Ovary (tissue), 9 donors: ENCODE measurements around the gene KRT15. TPM values are rescaled to one million over a fixed set of nuclear protein-coding genes. Genes with fewer than 3 reads are reported as not detected.
A peak's percentile ranks its signal among the peaks of the same experiment; 100 is the strongest.

Experiments used
- DNase-seq, 5 donors: peaks; one replicate each; pipeline ENCODE4 v3.0.0-alpha.2; 2019 to 2020
- H3K27ac ChIP-seq, 2 donors: fragments of 200-600 bp; one replicate each; pipeline versions ENCODE4 v1.5.1 to v1.8.0; 2019 to 2022
- H3K27me3 ChIP-seq: fragments of 200-600 bp; one replicate; pipeline ENCODE4 v1.8.0; 2022
- H3K36me3 ChIP-seq: fragments of 200-600 bp; sonication (generic); one replicate; pipeline ENCODE4 v1.5.1; 2019
- H3K4me1 ChIP-seq: one replicate; pipeline ENCODE4 v1.8.1; 2013; ENCODE audit warnings: mild to moderate bottlenecking, moderate library complexity; ENCODE audit not compliant: insufficient read depth
- H3K4me3 ChIP-seq: fragments of 200-600 bp; sonication (generic); one replicate; pipeline ENCODE4 v1.5.1; 2017
- H3K9me3 ChIP-seq, 2 donors: fragments of 200-600 bp in 1 of 2; sonication (generic) in 1 of 2; one replicate each; pipeline versions ENCODE4 v1.5.1 to v1.8.1; 2013 to 2019; ENCODE audit warnings: mild to moderate bottlenecking in 1 of 2, moderate library complexity in 1 of 2
- CTCF ChIP-seq, 3 donors: fragments of 450-650 bp in 2 of 3; fragments of 200-600 bp in 1 of 3; IDR thresholded peaks; one replicate each; pipeline versions ENCODE4 v1.5.1 to v1.8.0; 2016 to 2022; ENCODE audit warnings: antibody characterized with exemption in 3 of 3, mild to moderate bottlenecking in 1 of 3
- EP300 ChIP-seq: sonication (generic); formaldehyde crosslinking; IDR thresholded peaks from one replicate; pipeline ENCODE4 v1.6.1; 2017; ENCODE audit warnings: antibody characterized with exemption
- POLR2A ChIP-seq: fragments of 450-650 bp; IDR thresholded peaks from one replicate; pipeline ENCODE4 v1.6.1; 2017; ENCODE audit warnings: antibody characterized with exemption, mild to moderate bottlenecking, moderate library complexity
- WGBS, 3 donors: extraction: QIAGEN DNeasy Blood & Tissue Kit in 1 of 3; methylation state at CpG; one replicate each; pipeline versions ENCODE4 v1.1.5 to v1.1.7; 2013 to 2017; 5-methylcytosine and 5-hydroxymethylcytosine counted together
- intact Hi-C, 4 donors: fragments of 100-400 bp; cut with DNase I; formaldehyde crosslinking; loops; one replicate each; pipeline versions ENCODE4 v1.11.0 to v1.15.1; 2022 to 2023
- microRNA-seq, 3 donors: library from miRNA; unstranded; fragments of <30 nt; microRNA quantifications; one replicate each; pipeline versions ENCODE4 to v1.2.0, GENCODE V29; 2019 to 2020
- polyA plus RNA-seq, 2 donors: library from polyadenylated mRNA; stranded (reverse); fragments of 200-250 nt in 1 of 2; fragments of 350-450 nt in 1 of 2; fragmentation: Illumina TruSeq in 1 of 2; extraction: RNeasy Lipid Tissue Mini Kit (QIAGEN cat#74804) in 1 of 2; gene quantifications; one replicate each; pipeline ENCODE4 v1.2.3, GENCODE V29; 2013 to 2014
- small RNA-seq: library from RNA; depleted of rRNA; stranded (forward); fragments of <200 nt; gene quantifications from one replicate; pipeline ENCODE3, GENCODE V24; 2016
- total RNA-seq, 7 donors: library from RNA; depleted of rRNA in 2 of 7; stranded (reverse); fragments of >200 nt in 2 of 7; fragmentation: NEBNext Ultra II Directional in 3 of 7; extraction: Animal tissue kit (Norgen Biotek cat#: 25700) in 3 of 7; gene quantifications; one replicate each; pipeline versions ENCODE4 v1.1.0 to v1.2.4, GENCODE V29; 2016 to 2023
- donor health status: DM: no; HTN: no; CAD: no; lungs with moderate emphysema.
- donor health status: DM: no; HTN: no; CAD: no.
- donor health status: Bipolar disorder and iron deficiency.
- donor health status: DM: yes; HTN: yes; CAD: no.
- donor health status: DM: no; HTN: no; CAD: no.
- donor health status: DM: yes; HTN: yes; CAD: no.

The KRT15 gene
- total and polyA plus RNA-seq, 9 donors, result 0.11 to 9.4 (median 0.37) TPM; not detected in 1

GRCh38 chr17:41464682-41465081 lies 54.0 kb downstream of the KRT15 start:
- no peak overlapping the region for H3K27ac ChIP-seq
- no peak overlapping the region for H3K4me3 ChIP-seq
- H3K36me3 ChIP-seq, result no peaks in the 10 kb centered on the region
- H3K9me3 ChIP-seq, result no peaks in the 10 kb centered on the region
- intact Hi-C loops, result no loop called here
- TF ChIP-seq EP300, result no peak
- TF ChIP-seq CTCF (IDR thresholded peaks at IDR 0.05), result no peak
- TF ChIP-seq POLR2A, result no peak
- no peaks in the 10 kb centered on the region for H3K27me3 ChIP-seq
- peaks cover 2% of the 10 kb centered on the region for H3K4me1 ChIP-seq
- peak; percentile 36 to 71 (median 61) for DNase-seq
- 13 to 15% (median 13%) methylated on average over 6 of the region's 6 CpGs for WGBS, 3 donors

GRCh38 chr17:41464173-41464572 lies 54.5 kb downstream of the KRT15 start:
- Histone ChIP-seq H3K4me3 (no peak overlapping the region), H3K36me3 (no peaks in the 10 kb centered on the region), H3K27ac (no peak overlapping the region), H3K4me1 (peaks cover 2% of the 10 kb centered on the region), H3K27me3 (no peaks in the 10 kb centered on the region), H3K9me3 (no peaks in the 10 kb centered on the region)
- DNase-seq, result no peak
- intact Hi-C loops, result no loop called here
- 87 to 95% (median 91%) methylated on average over 11 of the region's 11 CpGs for WGBS, 3 donors
- no peak for TF ChIP-seq POLR2A
- TF ChIP-seq CTCF (IDR thresholded peaks at IDR 0.05), result no peak
- no peak for TF ChIP-seq EP300

- Histone ChIP-seq H3K4me3 (no peak overlapping the region), H3K4me1 (peaks cover 2% of the 10 kb centered on the region), H3K27me3 (no peaks in the 10 kb centered on the region), H3K9me3 (no peaks in the 10 kb centered on the region), H3K27ac (no peak overlapping the region), H3K36me3 (no peaks in the 10 kb centered on the region)
- intact Hi-C loops, result no loop called here
- TF ChIP-seq CTCF (IDR thresholded peaks at IDR 0.05), result no peak
- no peak for DNase-seq
- 92 to 97% (median 95%) methylated on average over 8 of the region's 8 CpGs for WGBS, 3 donors
Measured at GRCh38 chr17:41463746-41464145, 54.9 kb downstream of the KRT15 start.

Small RNA genes lying within 50 kb of the gene (microRNA-seq; reads per million reads assigned to microRNA genes)
- gene MIR6510, result 0 reads per million in 3 donors

Small RNA genes lying within 50 kb of the gene (small RNA-seq; reads per million reads assigned to genes)
- not detected for gene RNU2-32P

Other genes starting within 250 kb of the KRT15 start
- gene KRTAP9-7, start 243.2 kb downstream of the KRT15 start, total RNA-seq, result not detected
- gene KRTAP9-7, start 243.2 kb downstream of the KRT15 start, polyA plus RNA-seq, result not detected
- not detected for gene KRTAP29-1, start 216.0 kb downstream of the KRT15 start, total RNA-seq
- gene KRTAP29-1, start 216.0 kb downstream of the KRT15 start, polyA plus RNA-seq, result not detected
- gene KRTAP16-1, start 209.6 kb downstream of the KRT15 start, total RNA-seq, result not detected
- gene KRTAP16-1, start 209.6 kb downstream of the KRT15 start, polyA plus RNA-seq, result not detected
- not detected for gene KRTAP17-1, start 203.2 kb downstream of the KRT15 start, total RNA-seq
- not detected for gene KRTAP17-1, start 203.2 kb downstream of the KRT15 start, polyA plus RNA-seq
- not detected for gene KRT33A, start 168.1 kb downstream of the KRT15 start, total RNA-seq
- not detected for gene KRT33A, start 168.1 kb downstream of the KRT15 start, polyA plus RNA-seq
- gene KRT33B, start 149.1 kb downstream of the KRT15 start, total RNA-seq, result not detected
- gene KRT33B, start 149.1 kb downstream of the KRT15 start, polyA plus RNA-seq, result not detected
- gene KRT34, start 136.6 kb downstream of the KRT15 start, total RNA-seq, result not detected
- not detected for gene KRT34, start 136.6 kb downstream of the KRT15 start, polyA plus RNA-seq
- not detected for gene KRT31, start 121.3 kb downstream of the KRT15 start, total RNA-seq
- gene KRT31, start 121.3 kb downstream of the KRT15 start, polyA plus RNA-seq, result not detected
- gene KRT37, start 94.3 kb downstream of the KRT15 start, total RNA-seq, result not detected
- not detected for gene KRT37, start 94.3 kb downstream of the KRT15 start, polyA plus RNA-seq
- gene KRT38, start 77.9 kb downstream of the KRT15 start, total RNA-seq, result not detected
- gene KRT38, start 77.9 kb downstream of the KRT15 start, polyA plus RNA-seq, result not detected
- under 1 TPM in 2 of 7 donors, not detected in 5; 0.18 to 0.20 TPM for gene KRT32, start 51.5 kb downstream of the KRT15 start, total RNA-seq
- gene KRT32, start 51.5 kb downstream of the KRT15 start, polyA plus RNA-seq, result under 1 TPM in 1 of 2 donors, not detected in 1; 0.33 TPM
- gene KRT35, start 37.7 kb downstream of the KRT15 start, total RNA-seq, result not detected
- gene KRT35, start 37.7 kb downstream of the KRT15 start, polyA plus RNA-seq, result not detected
- not detected for gene KRT36, start 29.0 kb downstream of the KRT15 start, total RNA-seq
- gene KRT36, start 29.0 kb downstream of the KRT15 start, polyA plus RNA-seq, result under 1 TPM in 1 of 2 donors, not detected in 1; 0.50 TPM
- 1 to 10 TPM in 3 of 7 donors, under 1 TPM in 2, not detected in 2; 0.32 to 3.7 (median 3.2) TPM for gene KRT13, start 13.3 kb downstream of the KRT15 start, total RNA-seq
- gene KRT13, start 13.3 kb downstream of the KRT15 start, polyA plus RNA-seq, result 1 to 10 TPM in 1 of 2 donors, under 1 TPM in 1; 0.16 to 1.1 TPM
- gene KRT19, start 9.4 kb upstream of the KRT15 start, total RNA-seq, result 100 to 1,000 TPM in 4 of 7 donors, 10 to 100 TPM in 3; 68.5 to 653 (median 144) TPM
- gene KRT19, start 9.4 kb upstream of the KRT15 start, polyA plus RNA-seq, result 100 to 1,000 TPM in 1 of 2 donors, 10 to 100 TPM in 1; 13.3 to 110 TPM
- not detected for gene KRT9, start 53.2 kb upstream of the KRT15 start, total RNA-seq
- gene KRT9, start 53.2 kb upstream of the KRT15 start, polyA plus RNA-seq, result not detected
- 1 to 10 TPM in 1 of 7 donors, under 1 TPM in 2, not detected in 4; 0.38 to 1.1 (median 0.75) TPM for gene KRT14, start 68.0 kb upstream of the KRT15 start, total RNA-seq
- gene KRT14, start 68.0 kb upstream of the KRT15 start, polyA plus RNA-seq, result not detected
- gene KRT16, start 93.9 kb upstream of the KRT15 start, total RNA-seq, result 1 to 10 TPM in 1 of 7 donors, not detected in 6; 1.0 TPM
- gene KRT16, start 93.9 kb upstream of the KRT15 start, polyA plus RNA-seq, result not detected
- gene KRT17, start 105.7 kb upstream of the KRT15 start, total RNA-seq, result 10 to 100 TPM in 2 of 7 donors, 1 to 10 TPM in 1, under 1 TPM in 2, not detected in 2; 0.42 to 17.8 (median 2.7) TPM
- gene KRT17, start 105.7 kb upstream of the KRT15 start, polyA plus RNA-seq, result under 1 TPM in 1 of 2 donors, not detected in 1; 0.29 TPM
- gene EIF1, start 170.0 kb upstream of the KRT15 start, total RNA-seq, result 1,000 to 10,000 TPM in 1 of 7 donors, 100 to 1,000 TPM in 6; 270 to 1,292 (median 813) TPM
- 1,000 to 10,000 TPM in 1 of 2 donors, 100 to 1,000 TPM in 1; 641 to 1,340 TPM for gene EIF1, start 170.0 kb upstream of the KRT15 start, polyA plus RNA-seq
- not detected for gene GAST, start 193.4 kb upstream of the KRT15 start, total RNA-seq
- not detected for gene GAST, start 193.4 kb upstream of the KRT15 start, polyA plus RNA-seq
- 1 to 10 TPM in 2 of 7 donors, under 1 TPM in 5; 0.12 to 1.5 (median 0.56) TPM for gene HAP1, start 215.8 kb upstream of the KRT15 start, total RNA-seq
- under 1 TPM; 0.17 to 0.85 TPM for gene HAP1, start 215.8 kb upstream of the KRT15 start, polyA plus RNA-seq